GM12892 (cell line): Measurements from ENCODE around the gene TOP1.
"Not testable (repeated sequence)": the region's sequence is repeated elsewhere in the genome, so short reads cannot be mapped to it uniquely, and the experiment has no call there.

Experiments
- DNase-seq: peaks from one replicate; pipeline ENCODE4 v3.0.0; 2011; ENCODE audit not compliant: insufficient read length
- FAIRE-seq: peaks from 2 replicates; lab custom pipeline; 2011; peaks lifted over from hg19 to GRCh38; lab: Jason Lieb, UNC
- POLR2A ChIP-seq: IDR thresholded peaks from 2 replicates; pipeline ENCODE4 v1.6.1; 2011; ENCODE audit warnings: low read depth, low read length, control low read depth
- POLR2AphosphoS5 ChIP-seq: IDR thresholded peaks from 2 replicates; pipeline ENCODE4 v1.6.1; 2011; ENCODE audit warnings: low read depth, low read length, control low read depth
- TAF1 ChIP-seq: IDR thresholded peaks from 2 replicates; pipeline ENCODE4 v1.6.1; 2011; ENCODE audit warnings: low read depth, mild to moderate bottlenecking, control low read depth, low read length, borderline replicate concordance

Gene TOP1

DNA sequence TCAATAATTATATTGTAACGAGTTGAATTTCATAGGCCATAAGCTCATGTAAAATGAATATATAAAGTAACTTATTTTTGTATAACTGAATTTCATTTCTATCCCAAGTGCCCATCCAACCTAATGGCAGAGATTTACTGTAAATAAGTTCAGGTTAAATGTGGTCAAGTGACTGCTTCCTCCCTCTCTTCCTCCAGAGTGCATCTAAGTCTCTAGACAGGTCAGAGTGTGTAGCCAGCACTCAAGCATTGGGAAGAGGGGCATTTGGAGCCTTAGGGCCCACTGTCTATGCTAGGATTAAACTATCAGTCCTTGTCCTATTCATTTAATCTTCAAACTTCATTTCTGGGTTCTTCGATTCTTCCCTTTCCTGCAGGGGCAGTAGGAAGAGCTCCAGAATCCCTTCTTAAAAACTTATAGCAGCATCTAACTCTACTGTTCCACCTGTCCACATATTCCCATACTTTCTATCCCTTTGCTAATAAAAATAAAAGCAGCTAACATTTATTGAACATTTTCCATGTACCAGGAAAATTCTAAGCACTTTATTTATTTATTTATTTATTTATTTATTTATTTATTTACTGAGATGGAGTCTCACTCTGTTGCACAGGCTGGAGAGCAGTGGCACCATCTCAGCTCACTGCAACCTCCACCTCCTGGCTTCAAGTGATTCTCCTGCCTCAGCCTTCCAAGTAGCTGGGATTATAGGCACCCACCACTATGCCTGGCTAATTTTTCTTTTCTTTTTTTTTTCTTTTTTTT lies 36.1 kb upstream of the TOP1 start:
- TF ChIP-seq TAF1 (no peak), POLR2AphosphoS5 (no peak), POLR2A (no peak)
- DNase-seq (no peak), FAIRE-seq (no peak)

DNA sequence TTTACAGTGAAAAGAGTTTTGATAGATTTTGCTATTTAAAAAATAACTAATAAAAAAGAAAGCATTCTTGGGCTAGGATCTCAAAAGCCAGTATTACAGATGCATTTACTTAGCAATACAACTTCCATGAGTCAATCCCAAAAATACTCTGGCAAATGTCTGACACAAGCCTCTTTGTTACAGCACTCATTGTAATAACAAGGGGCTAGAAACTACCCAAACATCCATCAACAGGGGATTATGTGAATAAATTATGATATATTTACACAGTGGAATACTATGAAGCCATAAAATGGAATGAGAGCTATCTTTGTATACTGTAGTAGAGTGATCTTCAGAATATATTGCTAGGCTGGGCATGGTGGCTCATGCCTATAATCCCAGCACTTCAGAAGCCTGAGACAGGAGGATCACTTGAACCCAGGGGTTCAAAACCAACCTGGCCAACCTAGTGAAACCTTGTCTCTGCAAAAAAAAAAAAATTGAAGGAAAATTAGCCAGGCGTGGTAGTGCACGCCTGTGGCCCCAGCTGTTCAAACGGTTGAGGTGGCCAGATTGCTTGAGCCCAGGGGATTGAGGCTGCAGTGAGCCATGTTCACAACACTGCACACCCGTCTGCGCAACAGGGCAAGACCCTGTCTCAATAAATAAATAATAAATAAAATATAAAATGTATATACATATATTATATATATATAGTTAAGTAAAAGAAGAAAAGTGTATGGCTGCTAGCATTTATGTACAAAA lies 34.7 kb upstream of the TOP1 start:
- TF ChIP-seq TAF1 (no peak), POLR2A (no peak), POLR2AphosphoS5 (no peak)
- DNase-seq, result no peak
- FAIRE-seq, result no peak

GRCh38 chr20:40996326-40996725 lies 32.3 kb upstream of the TOP1 start:
- FAIRE-seq (no peak), DNase-seq (no peak)
- TF ChIP-seq POLR2AphosphoS5, result no peak
- no peak for TF ChIP-seq TAF1
- TF ChIP-seq POLR2A, result no peak

DNA sequence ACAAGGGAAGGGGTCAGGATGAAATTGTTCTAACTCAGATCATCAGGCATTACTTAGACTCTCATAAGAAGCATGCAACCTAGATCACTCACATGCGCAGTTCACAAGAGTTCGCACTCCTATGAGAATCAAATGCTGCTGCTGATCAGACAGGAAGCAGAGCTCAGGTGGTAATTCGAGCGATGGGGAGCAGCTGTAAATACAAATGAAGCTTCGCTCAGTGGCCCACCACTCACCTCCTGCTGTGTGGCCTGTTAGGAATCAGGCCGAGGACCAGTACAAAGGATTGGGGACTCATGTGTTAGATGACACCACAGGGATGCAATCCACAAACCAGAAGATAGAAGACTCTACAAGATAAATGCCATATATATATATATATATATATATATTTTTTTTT lies 31.5 kb upstream of the TOP1 start:
- TF ChIP-seq POLR2A (no peak), TAF1 (no peak), POLR2AphosphoS5 (no peak)
- no peak for DNase-seq
- no peak for FAIRE-seq

DNA sequence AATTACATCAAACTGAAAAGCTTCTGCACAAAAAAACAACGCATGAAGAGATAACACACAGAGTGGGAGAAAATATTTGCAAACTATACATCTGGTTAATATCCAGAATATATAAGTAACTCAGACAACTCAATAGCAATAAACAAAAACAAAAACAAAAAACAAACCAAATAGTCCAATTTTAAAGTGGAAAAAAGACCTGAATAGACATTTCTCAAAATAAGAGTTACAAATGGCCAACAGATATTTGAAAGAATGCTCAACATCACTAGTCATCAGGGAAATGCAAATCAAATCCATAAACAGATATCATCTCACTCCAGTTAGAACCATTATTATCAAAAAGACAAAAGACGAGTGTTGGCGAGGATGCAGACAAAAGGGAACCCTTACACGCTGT lies 28.8 kb upstream of the TOP1 start:
- no peak for TF ChIP-seq POLR2A
- no peak for TF ChIP-seq POLR2AphosphoS5
- no peak for TF ChIP-seq TAF1
- FAIRE-seq (no peak), DNase-seq (no peak)

DNA sequence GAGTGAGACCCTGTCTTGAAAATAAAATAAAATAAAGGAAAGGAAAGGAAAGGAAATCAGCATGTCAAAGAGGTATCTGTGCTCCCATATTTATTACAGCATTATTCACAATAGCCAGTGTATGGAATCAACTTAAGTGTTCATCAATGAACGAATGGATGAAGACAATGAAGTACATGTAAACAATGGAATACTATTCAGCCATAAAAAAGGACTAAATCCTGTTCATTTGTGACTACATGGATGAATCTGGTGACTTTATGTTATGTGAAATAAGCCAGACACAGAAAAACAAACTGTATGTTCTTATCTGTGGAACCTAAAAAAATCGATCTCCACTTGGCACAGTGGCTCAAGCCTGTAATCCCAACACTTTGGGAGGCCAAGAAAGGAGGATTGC lies 28.0 kb upstream of the TOP1 start:
- FAIRE-seq, result no peak
- DNase-seq, result no peak
- TF ChIP-seq POLR2AphosphoS5, result no peak

- FAIRE-seq (no peak), DNase-seq (no peak)
- TF ChIP-seq TAF1 (no peak), POLR2A (no peak), POLR2AphosphoS5 (no peak)
Observed at GRCh38 chr20:41001497-41001896, 27.1 kb upstream of the TOP1 start.

GRCh38 chr20:41002842-41003142 lies 25.8 kb upstream of the TOP1 start:
- TF ChIP-seq POLR2AphosphoS5 (no peak), POLR2A (no peak), TAF1 (no peak)
- no peak for DNase-seq
- no peak for FAIRE-seq

DNA sequence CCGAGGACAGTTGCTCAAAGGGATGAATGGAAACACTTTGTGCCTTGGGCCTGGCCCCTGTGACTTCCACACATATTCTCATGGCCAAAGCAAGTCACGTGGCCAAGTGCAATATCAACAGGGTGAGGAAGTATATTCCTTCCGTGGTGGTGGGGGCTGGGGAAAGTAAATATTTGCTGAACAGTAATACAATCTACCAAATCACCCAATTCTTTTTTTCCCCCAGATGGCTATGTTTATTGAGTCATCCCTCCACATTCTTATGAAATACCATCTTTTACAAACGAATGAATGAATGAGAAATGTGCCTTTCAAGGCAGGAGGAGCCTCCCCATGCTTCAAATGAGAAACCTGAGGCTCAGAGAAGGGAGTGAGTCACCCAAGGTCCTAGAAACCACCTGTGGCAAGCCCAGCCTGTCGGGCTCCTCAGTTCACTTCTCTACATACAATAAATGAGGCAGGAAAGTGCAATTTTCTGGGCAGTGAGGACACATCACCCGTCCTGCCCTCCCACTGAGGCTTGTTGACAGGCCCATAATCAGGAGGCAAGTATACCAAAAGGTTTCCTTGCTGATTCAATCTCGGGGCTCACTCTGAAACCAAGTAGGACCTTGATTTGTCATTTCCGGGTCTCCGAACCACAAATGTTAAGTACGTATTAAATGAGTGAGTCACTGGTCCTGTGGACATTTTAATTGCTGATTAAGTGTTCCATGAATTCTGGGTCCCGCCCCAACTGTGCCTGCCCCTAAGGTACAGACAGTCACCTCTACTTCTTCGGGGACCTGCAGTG lies 25.3 kb upstream of the TOP1 start:
- no peak for TF ChIP-seq TAF1
- no peak for TF ChIP-seq POLR2AphosphoS5
- no peak for TF ChIP-seq POLR2A
- DNase-seq (no peak), FAIRE-seq (no peak)

GRCh38 chr20:41003936-41004294 lies 24.7 kb upstream of the TOP1 start:
- not testable (repeated sequence) for DNase-seq, FAIRE-seq

DNA sequence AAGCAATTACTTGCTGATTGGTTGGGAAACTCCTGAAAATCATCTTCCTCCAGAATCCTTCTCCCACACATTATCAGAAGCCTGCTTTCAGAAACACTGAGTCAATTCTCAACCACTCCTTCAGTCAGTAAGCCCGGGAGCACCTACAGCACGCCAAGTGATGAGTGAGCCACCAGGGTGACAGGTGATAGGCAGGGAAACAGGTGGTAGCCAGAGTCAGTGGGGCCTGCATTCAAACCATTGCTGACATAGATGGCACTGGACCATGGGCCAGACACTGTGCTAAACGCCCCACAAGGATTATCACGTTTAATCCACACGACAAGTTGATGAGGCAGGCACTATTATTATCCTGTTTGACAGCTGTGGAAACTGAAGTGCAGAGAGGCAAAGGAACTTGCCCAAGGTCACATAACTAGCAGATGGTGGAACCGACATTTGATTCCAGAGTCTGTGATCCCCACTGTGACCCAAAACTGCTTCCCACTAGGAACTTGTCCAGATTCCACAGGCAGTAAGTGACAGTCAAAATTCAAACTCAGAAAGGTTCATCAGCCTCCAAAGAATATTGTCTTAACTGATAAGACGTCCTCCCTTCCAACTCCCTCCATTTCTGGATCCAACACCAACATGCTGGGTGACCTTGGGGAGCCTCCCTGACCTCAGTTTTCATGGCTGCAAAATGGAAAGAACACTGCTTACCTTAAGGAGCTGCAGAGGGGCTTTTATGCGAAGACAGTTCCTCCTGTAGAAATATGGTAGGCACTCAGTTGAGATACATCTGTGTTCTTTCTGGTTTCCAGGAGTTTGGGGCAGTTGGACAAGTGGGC lies 23.9 kb upstream of the TOP1 start:
- no peak for FAIRE-seq
- DNase-seq, result no peak
- TF ChIP-seq TAF1, result no peak
